Heart left ventricle (tissue), 16 donors: ENCODE measurements around the gene RAB11FIP4. TPM values are rescaled to one million over a fixed set of nuclear protein-coding genes. Genes with fewer than 3 reads are reported as not detected.

Experiments used
- ATAC-seq, 4 donors: fragments of 200-7000 bp; cut with Tn5 transposase; one replicate each; pipeline ENCODE4 v1.9.1; 2020 to 2022; ENCODE audit warnings: moderate library complexity in 4 of 4, mild to moderate bottlenecking in 3 of 4, moderate number of reproducible peaks in 1 of 4
- DNase-seq, 5 donors: peaks; one replicate each; pipeline ENCODE4 v3.0.0-alpha.2; 2020
- H3K27ac ChIP-seq, 12 donors: fragments of 200-600 bp; sonication (generic) in 4 of 12; one replicate each; pipeline versions ENCODE4 v1.5.0 to v1.8.0; 2016 to 2022; ENCODE audit warnings: mild to moderate bottlenecking in 2 of 12
- H3K27me3 ChIP-seq, 9 donors: fragments of 200-600 bp; sonication (generic) in 2 of 9; one replicate each; pipeline versions ENCODE4 v1.5.1 to v1.8.0; 2016 to 2022; ENCODE audit warnings: mild to moderate bottlenecking in 3 of 9
- H3K36me3 ChIP-seq, 9 donors: fragments of 200-600 bp; sonication (generic) in 2 of 9; one replicate each; pipeline versions ENCODE4 v1.5.0 to v1.8.0; 2018 to 2022; ENCODE audit warnings: mild to moderate bottlenecking in 2 of 9
- H3K4me1 ChIP-seq, 12 donors: fragments of 200-600 bp; sonication (generic) in 4 of 12; one replicate each; pipeline versions ENCODE4 v1.5.0 to v1.8.0; 2016 to 2022; ENCODE audit warnings: mild to moderate bottlenecking in 3 of 12
- H3K4me3 ChIP-seq, 12 donors: fragments of 200-600 bp; sonication (generic) in 4 of 12; one replicate each; pipeline versions ENCODE4 v1.5.0 to v1.8.0; 2017 to 2022; ENCODE audit warnings: mild to moderate bottlenecking in 9 of 12, moderate library complexity in 4 of 12
- H3K9me3 ChIP-seq, 12 donors: fragments of 200-600 bp; sonication (generic) in 4 of 12; one replicate each; pipeline versions ENCODE4 v1.5.0 to v1.8.0; 2016 to 2022; ENCODE audit warnings: mild to moderate bottlenecking in 1 of 12
- POLR2A ChIP-seq, 2 donors: fragments of 450-650 bp; IDR thresholded peaks; one replicate each; pipeline ENCODE4 v1.6.1; 2017; ENCODE audit warnings: antibody characterized with exemption in 2 of 2, mild to moderate bottlenecking in 2 of 2, moderate library complexity in 2 of 2
- WGBS, 4 donors: extraction: QIAGEN DNeasy Blood & Tissue Kit in 2 of 4; methylation state at CpG; one replicate each; pipeline versions ENCODE4 v1.1.5 to v1.1.7; 2013 to 2018; 5-methylcytosine and 5-hydroxymethylcytosine counted together
- intact Hi-C, 10 donors: fragments of 100-400 bp; cut with DNase I; formaldehyde crosslinking; loops; one replicate each; pipeline versions ENCODE4 v1.11.1 to v1.14.2; 2022
- polyA plus RNA-seq, 2 donors: library from polyadenylated mRNA; stranded (reverse); fragments of 200-250 nt; gene quantifications; one replicate each; pipeline ENCODE4 v1.2.3, GENCODE V29; 2013
- total RNA-seq, 9 donors: library from RNA; depleted of rRNA in 2 of 9; stranded (reverse); fragments of >200 nt in 2 of 9; fragmentation: NEBNext Ultra II Directional in 3 of 9; extraction: Animal tissue kit (Norgen Biotek cat#: 25700) in 3 of 9; gene quantifications; one replicate each; pipeline versions ENCODE4 v1.1.0 to v1.2.4, GENCODE V29; 2016 to 2023
- TF ChIP-seq, protein P1 (sequence below), 12 donors: fragments of 200-600 bp; sonication (generic) in 4 of 12; IDR thresholded peaks; one replicate each; pipeline versions ENCODE4 v1.5.0 to v1.8.0; 2018 to 2022; ENCODE audit warnings: antibody characterized with exemption in 12 of 12, mild to moderate bottlenecking in 5 of 12
- donor health status: ischemic (EF 13 %, LVEDD 7.1; RV severe dilation, severe dysfunction).
- donor health status: healthy with polysubstance abuse.
- donor health status: DM: no; HTN: yes; CAD: no.
- donor health status: DM: no; HTN: no; CAD: no.
- donor health status: ischemic (EF 25% LVEDD 6.9; RV normal size, moderate dysfunction).
- donor health status: ischemic (EF 25% LVEDD 5.7; RV mildly dilated, moderate dysfunction).
- donor health status: healthy.
- donor health status: DM: yes; HTN: yes; CAD: no.
- donor health status: ischemic (EF 35%, LVEDD 5.7; RV mildly dilated, moderate dysfunction).
- donor health status: nonischemic (EF 11% LVEDD 7.7; RV severe dilation, severe dysfunction).
- donor health status: DM: yes; HTN: yes; CAD: no.
- donor health status: PGD.
- donor health status: ischemic (EF 29% LVEDD 5.4; RV normal size, mild dysfunction).
- donor health status: nonischemic (EF 23%, LVEDD 6.1; RV moderate dilation, normal function).

RAB11FIP4 gene
- total and polyA plus RNA-seq, 11 donors = 1.5 to 13.7 (median 8.3) TPM

- TF ChIP-seq POLR2A (IDR thresholded peaks at IDR 0.05) = no peak
- TF ChIP-seq, protein P1, sequence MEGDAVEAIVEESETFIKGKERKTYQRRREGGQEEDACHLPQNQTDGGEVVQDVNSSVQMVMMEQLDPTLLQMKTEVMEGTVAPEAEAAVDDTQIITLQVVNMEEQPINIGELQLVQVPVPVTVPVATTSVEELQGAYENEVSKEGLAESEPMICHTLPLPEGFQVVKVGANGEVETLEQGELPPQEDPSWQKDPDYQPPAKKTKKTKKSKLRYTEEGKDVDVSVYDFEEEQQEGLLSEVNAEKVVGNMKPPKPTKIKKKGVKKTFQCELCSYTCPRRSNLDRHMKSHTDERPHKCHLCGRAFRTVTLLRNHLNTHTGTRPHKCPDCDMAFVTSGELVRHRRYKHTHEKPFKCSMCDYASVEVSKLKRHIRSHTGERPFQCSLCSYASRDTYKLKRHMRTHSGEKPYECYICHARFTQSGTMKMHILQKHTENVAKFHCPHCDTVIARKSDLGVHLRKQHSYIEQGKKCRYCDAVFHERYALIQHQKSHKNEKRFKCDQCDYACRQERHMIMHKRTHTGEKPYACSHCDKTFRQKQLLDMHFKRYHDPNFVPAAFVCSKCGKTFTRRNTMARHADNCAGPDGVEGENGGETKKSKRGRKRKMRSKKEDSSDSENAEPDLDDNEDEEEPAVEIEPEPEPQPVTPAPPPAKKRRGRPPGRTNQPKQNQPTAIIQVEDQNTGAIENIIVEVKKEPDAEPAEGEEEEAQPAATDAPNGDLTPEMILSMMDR (IDR thresholded peaks at IDR 0.05) = no peak
- ATAC-seq (peak; percentile 47 to 84 (median 60)), DNase-seq (peak; percentile 75 to 85 (median 76))
- Histone ChIP-seq H3K9me3 (no peaks in the 10 kb centered on the region), H3K27me3 (no peaks in the 10 kb centered on the region), H3K4me1 (peaks cover 5 to 68% (median 27%) of the 10 kb centered on the region in 12 donors), H3K4me3 (peak overlapping the region in 5 of 12 donors; percentile 2 to 34 (median 24)), H3K36me3 (peaks cover 0 to 6% (median 0%) of the 10 kb centered on the region in 9 donors), H3K27ac (peak overlapping the region; percentile 63 to 96 (median 86))
- 35 to 58% (median 38%) methylated on average over 6 to 8 of the region's 8 CpGs for WGBS, 4 donors
- intact Hi-C loops = loop anchor here in 2 of 10 donors (10.0 kb wide), 1 partner anchor 112 kb away; no protein-coding TSS in a partner anchor
Observed at GRCh38 chr17:31582151-31582907, 190.9 kb downstream of the RAB11FIP4 start.

DNA sequence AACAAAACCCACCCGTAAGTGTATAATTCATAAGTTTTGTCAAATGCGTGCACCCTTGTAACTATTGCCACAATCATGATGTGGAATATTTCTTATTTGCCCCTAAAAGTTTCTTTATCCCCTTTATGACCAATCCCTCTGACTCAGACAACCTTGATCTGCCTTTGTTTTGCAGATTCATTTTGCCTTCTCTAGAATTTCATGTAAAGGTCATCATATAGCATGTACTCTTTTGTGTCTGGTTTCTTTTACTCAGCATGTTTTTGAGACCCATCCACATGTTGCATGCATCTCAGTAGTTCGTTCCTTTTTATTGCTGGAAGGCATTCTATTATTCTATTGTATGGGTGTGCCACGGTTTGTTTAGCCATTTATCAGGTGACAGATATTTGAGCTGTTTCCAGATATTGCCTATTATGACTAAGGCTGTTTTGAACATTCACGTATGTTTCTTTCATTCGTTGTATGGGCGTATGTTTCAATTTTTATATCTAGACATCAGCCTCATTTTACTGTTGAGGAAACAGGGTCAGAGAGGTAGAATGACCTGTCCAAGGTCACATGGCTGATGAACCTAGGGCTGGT, 192.4 kb downstream of the RAB11FIP4 start:
- DNase-seq = no peak
- ATAC-seq = no peak
- intact Hi-C loops = loop anchor here in 2 of 10 donors (10.0 kb wide), 1 partner anchor 111 kb away; no protein-coding TSS in a partner anchor
- no peak overlapping the region for H3K27ac ChIP-seq
- no peaks in the 10 kb centered on the region for H3K36me3 ChIP-seq
- no peaks in the 10 kb centered on the region for H3K9me3 ChIP-seq
- TF ChIP-seq, protein P1 (IDR thresholded peaks at IDR 0.05) = no peak
- no peak for TF ChIP-seq POLR2A (IDR thresholded peaks at IDR 0.05)
- WGBS, 4 donors = 85 to 89% (median 87%) methylated on average over 7 of the region's 7 CpGs
- H3K4me3 ChIP-seq = no peak overlapping the region
- H3K4me1 ChIP-seq = peaks cover 5 to 58% (median 27%) of the 10 kb centered on the region in 12 donors
- H3K27me3 ChIP-seq = no peaks in the 10 kb centered on the region

GRCh38 chr17:31584438-31585279, 193.2 kb downstream of the RAB11FIP4 start:
- no peak for ATAC-seq
- 89 to 97% (median 95%) methylated on average over 6 of the region's 6 CpGs for WGBS, 4 donors

More at GRCh38 chr17:31584438-31585279, 193.2 kb downstream of the RAB11FIP4 start:
- Histone ChIP-seq H3K4me3 (no peak overlapping the region), H3K27ac (no peak overlapping the region), H3K27me3 (no peaks in the 10 kb centered on the region), H3K9me3 (no peaks in the 10 kb centered on the region), H3K36me3 (no peaks in the 10 kb centered on the region), H3K4me1 (peaks cover 5 to 50% (median 25%) of the 10 kb centered on the region in 12 donors)
- no peak for DNase-seq
- TF ChIP-seq POLR2A (IDR thresholded peaks at IDR 0.05) = no peak
- TF ChIP-seq, protein P1 (IDR thresholded peaks at IDR 0.05) = no peak
- intact Hi-C loops = loop anchor here in 2 of 10 donors (10.0 kb wide), 1 partner anchor 110 kb away; no protein-coding TSS in a partner anchor
